Stimulated activated CD4-positive, alpha-beta T cell treated with anti-CD3 and anti-CD28 coated beads, Interleukin-2, amount 100 ng/mL, for 48 hours (primary cell): ENCODE measurements around the gene CREBRF.
A peak's percentile ranks its signal among the peaks of the same experiment; 100 is the strongest.
"Not testable (repeated sequence)": the region's sequence is repeated elsewhere in the genome, so short reads cannot be mapped to it uniquely, and the experiment has no call there.

Experiments
- DNase-seq, 2 donors: peaks; one replicate each; pipeline ENCODE4 v3.0.0-alpha.2; 2020

CREBRF gene

GRCh38 chr5:173035904-173036707 lies 20.0 kb upstream of the CREBRF start:
- peak; percentile 26 to 43 for DNase-seq

- DNase-seq, result no peak
Observed at GRCh38 chr5:173039188-173039587, 17.0 kb upstream of the CREBRF start.

- no peak for DNase-seq
Observed at GRCh38 chr5:173039964-173040363, 16.2 kb upstream of the CREBRF start.

DNA sequence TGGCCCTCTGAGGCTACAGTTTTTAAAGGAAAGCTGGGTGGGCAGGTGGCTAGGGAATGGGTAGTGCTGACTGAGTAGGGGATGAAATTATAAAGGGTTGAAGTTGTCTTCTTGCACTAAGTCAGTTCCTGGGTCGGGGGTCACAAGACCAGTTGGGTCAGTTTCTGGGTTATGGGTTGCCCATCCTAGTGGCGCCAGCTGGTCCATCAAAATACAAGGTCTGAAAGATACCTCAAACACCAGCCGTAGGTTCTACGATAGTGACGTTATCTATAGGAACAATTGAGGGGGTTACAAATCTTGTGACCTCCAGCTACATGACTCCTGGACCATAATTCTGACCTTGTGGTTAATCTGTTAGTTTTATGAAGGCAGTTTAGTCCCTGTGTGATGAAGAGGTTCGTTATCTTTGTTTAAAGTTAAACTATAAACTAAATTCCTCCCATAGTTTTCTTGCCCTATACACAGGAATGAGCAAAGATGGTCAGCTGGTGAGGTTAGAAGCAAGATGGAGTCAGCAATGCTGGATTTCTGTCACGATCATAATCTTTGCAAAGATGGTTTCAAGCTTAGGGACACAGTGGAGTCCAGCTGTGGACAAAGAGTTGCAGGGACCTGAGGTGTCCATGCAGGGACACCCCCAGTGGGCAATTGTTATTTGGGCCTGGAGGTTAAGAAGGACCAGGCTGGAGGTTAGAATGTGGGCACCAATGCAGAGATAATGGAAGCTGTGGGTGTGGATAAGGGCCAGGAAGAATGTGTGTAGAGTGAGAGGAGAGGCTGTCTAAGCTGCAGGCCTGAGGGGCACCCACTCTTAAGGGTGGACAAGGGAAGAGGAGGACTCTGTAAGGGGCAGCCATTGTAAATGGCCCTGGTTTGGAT lies 14.0 kb upstream of the CREBRF start:
- DNase-seq, result no peak

DNA sequence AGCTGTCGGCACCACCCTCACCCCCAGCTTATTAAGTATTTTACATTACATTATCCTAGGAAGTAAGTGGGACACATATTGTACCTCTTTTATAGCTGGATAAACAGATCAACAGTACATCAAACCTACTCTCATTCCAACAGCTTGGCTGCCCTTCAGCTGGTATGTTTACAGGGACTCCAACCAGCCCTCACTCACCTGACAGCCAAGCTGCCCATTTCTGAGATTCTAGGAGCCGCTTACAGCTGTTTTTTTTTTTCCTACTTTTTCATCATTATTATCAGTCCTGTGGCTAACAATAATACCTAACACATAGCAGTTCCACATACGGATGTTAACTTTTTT lies 13.4 kb upstream of the CREBRF start:
- no peak for DNase-seq

GRCh38 chr5:173045474-173045873 lies 10.7 kb upstream of the CREBRF start:
- no peak for DNase-seq

- not testable (repeated sequence) for DNase-seq
Observed at GRCh38 chr5:173047096-173047837, 8.9 kb upstream of the CREBRF start.

- no peak for DNase-seq
Observed at GRCh38 chr5:173047838-173048105, 8.4 kb upstream of the CREBRF start.

- DNase-seq, result no peak
Observed at GRCh38 chr5:173050791-173051190, 5.4 kb upstream of the CREBRF start.

GRCh38 chr5:173051746-173052145 lies 4.4 kb upstream of the CREBRF start:
- no peak for DNase-seq

DNA sequence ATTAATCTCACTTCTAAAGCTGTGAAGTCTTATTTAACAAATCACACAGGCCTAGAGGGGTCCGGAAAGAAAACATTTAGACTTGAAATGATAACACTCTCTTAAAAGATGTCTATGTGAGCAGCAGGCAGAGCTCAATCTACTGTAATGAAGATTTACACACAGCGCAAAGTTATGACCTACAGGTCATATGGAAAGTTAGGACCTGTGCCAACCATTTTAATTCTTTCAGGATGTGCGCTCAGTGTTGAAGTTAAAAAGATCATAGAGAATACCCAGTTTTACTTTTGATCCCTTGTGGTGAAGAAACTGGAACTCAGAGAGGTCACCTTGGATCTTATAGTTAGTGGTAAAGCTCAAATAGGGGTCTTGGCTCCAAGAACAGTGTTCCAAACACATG lies 3.1 kb upstream of the CREBRF start:
- no peak for DNase-seq

DNA sequence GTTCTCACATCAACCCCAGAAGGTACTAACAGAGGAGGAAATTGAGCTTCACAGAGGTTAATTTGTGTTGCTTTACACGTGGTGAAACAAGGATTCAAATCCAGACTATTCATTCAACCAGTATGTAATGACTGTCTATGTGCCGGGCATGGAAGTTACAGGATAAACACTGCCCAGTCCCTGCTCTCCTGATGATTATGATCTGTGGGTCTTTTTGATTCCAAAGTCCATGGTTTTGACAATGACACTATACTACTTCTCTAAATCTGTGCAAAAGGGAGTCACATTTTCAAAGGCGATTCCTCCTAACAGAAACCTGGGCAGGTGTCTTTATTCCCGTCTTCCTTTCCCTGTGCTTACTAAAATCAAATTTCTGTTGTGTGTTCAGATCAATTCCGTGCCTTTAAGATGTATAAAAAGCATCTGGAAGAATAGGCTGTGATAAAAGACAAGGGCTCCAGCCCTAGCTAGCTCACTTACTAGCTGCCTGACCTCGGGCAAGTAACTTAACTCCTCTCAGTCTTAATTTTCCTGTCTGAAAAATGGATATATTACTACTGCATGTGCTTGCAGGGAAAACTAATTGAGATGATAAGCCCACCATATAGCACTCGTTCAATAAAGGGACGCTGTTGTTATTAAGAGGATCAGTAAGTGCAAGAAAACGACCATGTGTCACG lies 970 bp upstream of the CREBRF start:
- no peak for DNase-seq

DNA sequence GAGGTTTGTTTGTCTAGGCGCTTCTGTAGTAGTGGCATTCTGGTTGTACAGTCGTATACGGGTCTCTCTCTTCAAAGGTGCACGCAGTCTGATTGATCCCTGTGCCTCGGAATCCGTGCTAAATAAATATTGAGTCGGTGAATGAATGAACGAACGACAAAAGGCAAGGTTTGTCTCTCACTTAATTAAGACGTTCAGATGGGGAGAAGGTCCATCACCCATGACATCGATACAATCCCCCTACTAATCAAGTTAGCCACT lies 500 bp upstream of the CREBRF start:
- peak in 1 of 2 donors; percentile 21 for DNase-seq

DNA sequence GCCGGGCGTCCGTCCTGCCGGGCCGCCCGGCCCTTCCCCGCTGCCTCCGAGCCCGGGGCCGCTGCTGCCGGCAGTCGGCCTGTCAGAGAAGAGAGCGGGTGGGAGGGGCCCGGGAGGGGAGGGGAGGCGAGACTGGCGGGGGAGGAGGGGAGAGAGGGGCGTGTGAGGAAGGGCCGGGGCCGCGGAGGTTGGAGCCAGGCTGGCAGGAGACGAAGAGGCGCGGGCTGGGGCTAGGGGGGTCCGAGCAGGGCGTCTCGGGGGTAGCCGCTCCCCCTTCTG lies 570 bp downstream of the CREBRF start:
- no peak for DNase-seq

GRCh38 chr5:173057062-173057924 lies 1.1 kb downstream of the CREBRF start:
- peak; percentile 98 for DNase-seq

GRCh38 chr5:173062141-173062540 lies 6.0 kb downstream of the CREBRF start:
- no peak for DNase-seq

DNA sequence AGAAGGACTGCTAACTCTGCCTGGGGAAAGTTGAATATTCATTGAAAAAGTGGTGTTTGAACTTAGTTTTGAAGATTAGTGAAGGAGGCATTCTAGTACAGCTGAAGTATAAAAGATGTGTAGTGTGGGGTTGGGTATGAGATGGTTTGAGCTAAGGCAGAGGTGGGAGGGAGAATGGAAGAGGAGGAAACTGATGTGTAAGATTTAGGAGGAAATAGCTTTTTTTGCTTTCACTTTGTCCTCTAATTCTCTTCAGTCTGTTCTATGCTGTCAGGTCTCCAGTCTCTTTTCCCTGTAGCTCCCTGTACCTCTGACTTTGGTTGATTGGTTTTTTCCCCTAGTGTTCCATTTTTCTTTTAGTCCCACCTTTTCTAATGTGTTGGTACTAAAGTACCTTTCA lies 9.0 kb downstream of the CREBRF start:
- no peak for DNase-seq

DNA sequence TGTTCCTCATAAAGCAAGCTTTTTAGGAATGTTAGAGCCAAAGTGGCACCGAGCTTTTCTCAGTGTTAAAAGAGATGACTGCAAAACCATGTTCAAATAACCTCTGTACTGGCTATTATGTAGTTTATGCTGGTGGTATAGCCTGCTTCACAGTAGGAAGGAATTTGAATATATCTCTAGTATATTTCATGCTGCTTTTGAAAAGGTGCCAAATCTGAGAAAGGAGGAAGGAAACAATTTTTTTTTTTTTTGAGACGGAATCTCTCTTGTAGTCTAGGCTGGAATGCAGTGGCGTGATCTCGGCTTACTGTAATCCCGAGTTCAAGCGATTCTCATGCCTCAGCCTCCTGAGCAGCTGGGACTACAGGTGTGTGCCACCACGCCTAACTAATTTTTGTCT lies 13.5 kb downstream of the CREBRF start:
- no peak for DNase-seq

DNA sequence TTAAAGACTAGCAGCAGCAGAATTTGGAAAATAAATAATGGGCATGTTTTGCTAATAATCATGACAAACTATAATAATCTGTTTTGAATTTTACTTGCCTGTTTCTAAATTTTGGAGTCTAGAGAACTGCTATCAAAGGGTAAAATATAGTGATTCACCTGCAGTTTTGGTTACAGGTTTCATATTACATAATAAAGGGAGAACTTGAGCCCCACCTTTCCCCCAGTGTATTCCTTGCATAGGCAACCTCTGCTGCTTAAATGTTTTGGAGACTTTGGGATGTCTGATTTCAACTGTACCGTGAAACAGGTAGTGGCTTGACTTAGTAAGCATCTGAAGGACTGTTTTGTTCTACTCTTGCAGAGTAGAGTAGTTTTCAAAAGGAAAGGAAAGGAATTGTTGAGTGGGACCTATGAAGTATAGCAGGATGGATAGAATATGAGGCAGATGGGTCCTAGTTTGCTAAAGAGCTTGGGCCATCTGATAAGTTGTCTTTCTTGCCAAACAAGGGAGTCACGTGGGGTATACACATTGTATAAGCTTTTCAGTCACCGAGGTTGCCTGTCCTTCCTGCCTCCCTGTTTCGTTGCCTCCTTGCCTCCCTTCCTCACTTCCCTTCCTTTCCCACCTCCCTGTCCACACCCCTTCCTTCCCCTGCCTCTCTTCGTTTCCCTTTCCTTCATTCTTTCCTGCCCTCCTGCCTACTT lies 19.1 kb downstream of the CREBRF start:
- DNase-seq, result no peak

DNA sequence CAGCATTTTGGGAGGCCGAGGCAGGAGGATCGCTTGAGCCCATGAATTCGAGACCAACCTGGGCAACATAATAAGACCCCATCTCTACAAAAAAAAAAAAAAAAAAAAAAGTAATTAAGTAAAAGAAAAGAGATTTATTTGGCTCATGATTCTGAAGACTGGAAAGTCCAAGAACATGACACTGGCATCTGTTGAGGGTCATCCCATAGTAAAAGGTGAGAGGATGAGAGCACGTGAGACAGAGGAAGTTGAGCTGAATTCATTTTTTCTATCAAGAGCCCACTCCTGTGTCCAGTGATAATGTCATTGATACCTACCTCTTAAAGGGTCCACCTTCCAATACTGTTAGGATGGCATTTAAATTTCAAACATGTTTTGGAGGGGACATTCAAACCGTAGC lies 19.8 kb downstream of the CREBRF start:
- DNase-seq, result no peak

DNA sequence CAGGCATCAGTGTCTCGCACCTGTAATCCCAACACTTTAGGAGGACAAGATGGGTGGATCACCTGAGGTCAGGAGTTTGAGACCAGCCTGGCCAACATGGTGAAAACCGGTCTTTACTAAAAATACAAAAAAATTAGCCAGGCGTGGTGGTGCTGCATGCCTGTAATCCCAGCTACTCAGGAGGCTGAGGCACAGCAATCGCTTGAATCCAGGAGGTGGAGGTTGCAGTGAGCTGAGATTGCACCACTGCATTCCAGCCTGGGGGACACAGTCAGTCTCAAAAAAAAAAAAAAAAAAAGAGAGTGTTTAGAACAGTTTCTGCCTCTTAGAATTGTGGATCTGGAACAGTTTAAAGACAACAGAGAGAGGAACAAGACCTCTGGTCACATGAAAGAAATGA lies 20.3 kb downstream of the CREBRF start:
- not testable (repeated sequence) for DNase-seq

- no peak for DNase-seq
Observed at GRCh38 chr5:173078878-173079277, 22.7 kb downstream of the CREBRF start.
